Astrocyte of the spinal cord (primary cell): ENCODE data around the gene CRYGN.

Experiments
- DNase-seq: peaks from one replicate; pipeline ENCODE4 v3.0.0; 2011; ENCODE audit warnings: low read depth, low spot score
- H3K4me3 ChIP-seq: 2 replicates; pipeline ENCODE4 v1.5.1; 2011; ENCODE audit warnings: low read depth, mild to moderate bottlenecking, low read length, moderate library complexity
- in situ Hi-C: cut with HindIII; loops from 2 replicates; pipeline ENCODE4 v1.10.0; 2017; ENCODE audit warnings: low sequenced_read_pairs
- TF ChIP-seq, protein P1 (sequence below): IDR thresholded peaks from 2 replicates; pipeline ENCODE4 v1.5.1; 2012; ENCODE audit warnings: low read depth, mild to moderate bottlenecking, low read length, inconsistent platforms

Gene CRYGN

DNA sequence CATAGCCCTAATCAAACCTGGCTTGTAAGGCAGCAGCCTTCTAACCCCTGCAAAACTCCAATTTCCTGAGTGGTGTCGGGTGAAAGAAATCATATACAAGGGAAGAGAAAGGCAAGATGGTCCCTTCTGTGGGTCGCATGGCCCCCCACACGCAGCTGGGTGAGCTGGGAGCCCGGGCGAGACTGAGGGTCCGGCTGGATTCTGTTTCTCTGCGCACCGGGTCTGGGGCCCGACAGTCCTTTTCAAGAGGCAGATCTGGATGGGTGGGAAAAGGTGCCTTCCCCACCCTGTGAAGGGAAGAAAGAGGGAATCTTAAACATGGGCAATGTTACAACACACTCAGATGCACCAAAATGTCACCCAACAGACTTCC, 48.6 kb downstream of the CRYGN start:
- DNase-seq = no peak
- TF ChIP-seq, protein P1, sequence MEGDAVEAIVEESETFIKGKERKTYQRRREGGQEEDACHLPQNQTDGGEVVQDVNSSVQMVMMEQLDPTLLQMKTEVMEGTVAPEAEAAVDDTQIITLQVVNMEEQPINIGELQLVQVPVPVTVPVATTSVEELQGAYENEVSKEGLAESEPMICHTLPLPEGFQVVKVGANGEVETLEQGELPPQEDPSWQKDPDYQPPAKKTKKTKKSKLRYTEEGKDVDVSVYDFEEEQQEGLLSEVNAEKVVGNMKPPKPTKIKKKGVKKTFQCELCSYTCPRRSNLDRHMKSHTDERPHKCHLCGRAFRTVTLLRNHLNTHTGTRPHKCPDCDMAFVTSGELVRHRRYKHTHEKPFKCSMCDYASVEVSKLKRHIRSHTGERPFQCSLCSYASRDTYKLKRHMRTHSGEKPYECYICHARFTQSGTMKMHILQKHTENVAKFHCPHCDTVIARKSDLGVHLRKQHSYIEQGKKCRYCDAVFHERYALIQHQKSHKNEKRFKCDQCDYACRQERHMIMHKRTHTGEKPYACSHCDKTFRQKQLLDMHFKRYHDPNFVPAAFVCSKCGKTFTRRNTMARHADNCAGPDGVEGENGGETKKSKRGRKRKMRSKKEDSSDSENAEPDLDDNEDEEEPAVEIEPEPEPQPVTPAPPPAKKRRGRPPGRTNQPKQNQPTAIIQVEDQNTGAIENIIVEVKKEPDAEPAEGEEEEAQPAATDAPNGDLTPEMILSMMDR = no peak
- H3K4me3 ChIP-seq = no peak overlapping the region
- in situ Hi-C loops = no loop called here

- TF ChIP-seq, protein P1 = no peak
- in situ Hi-C loops = no loop called here
- no peak overlapping the region for H3K4me3 ChIP-seq
- no peak for DNase-seq
These were observed 49.2 kb downstream of the CRYGN start for GRCh38 chr7:151390598-151391357.

DNA sequence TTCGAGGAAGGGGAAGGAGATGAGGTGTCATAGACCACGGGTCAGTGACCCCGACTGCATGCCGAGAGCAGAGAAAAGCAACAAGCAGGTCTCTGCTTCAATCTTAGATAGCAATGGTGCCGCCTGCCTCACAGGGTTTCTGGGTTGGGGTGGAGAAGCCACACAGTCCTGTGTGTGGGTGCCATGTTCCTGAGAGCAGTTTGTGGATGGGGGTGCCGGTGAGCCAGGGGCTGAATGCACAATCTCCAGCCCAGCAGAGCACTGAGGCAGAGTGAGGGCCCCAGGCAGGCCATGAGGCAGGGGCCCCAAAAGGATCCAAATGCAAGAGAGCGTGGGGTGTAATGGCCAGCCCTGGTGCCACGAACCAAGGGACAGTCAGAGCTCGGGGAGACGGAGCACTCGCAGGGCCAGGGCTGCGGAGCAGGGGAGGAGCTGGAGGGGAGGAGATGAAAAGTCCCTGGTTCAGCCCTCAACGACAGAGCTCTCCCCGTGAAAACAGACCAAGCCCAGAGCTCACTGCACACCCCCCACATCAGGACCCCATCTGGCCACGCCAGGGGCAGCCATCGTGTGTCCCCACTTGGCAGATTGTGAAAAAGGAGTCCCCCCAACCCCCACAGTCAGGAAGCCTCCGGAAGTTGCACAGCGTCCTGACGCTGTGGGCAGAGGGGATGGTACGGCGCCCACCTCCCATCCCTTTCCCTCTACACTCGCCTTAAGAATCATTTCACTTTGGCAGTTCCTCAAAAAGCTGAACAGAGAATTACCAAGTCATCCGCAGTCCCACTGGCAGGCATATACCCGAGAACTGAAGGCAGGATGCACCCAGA, 50.0 kb downstream of the CRYGN start:
- H3K4me3 ChIP-seq = no peak overlapping the region
- TF ChIP-seq, protein P1 = no peak
- DNase-seq = no peak
- in situ Hi-C loops = no loop called here

DNA sequence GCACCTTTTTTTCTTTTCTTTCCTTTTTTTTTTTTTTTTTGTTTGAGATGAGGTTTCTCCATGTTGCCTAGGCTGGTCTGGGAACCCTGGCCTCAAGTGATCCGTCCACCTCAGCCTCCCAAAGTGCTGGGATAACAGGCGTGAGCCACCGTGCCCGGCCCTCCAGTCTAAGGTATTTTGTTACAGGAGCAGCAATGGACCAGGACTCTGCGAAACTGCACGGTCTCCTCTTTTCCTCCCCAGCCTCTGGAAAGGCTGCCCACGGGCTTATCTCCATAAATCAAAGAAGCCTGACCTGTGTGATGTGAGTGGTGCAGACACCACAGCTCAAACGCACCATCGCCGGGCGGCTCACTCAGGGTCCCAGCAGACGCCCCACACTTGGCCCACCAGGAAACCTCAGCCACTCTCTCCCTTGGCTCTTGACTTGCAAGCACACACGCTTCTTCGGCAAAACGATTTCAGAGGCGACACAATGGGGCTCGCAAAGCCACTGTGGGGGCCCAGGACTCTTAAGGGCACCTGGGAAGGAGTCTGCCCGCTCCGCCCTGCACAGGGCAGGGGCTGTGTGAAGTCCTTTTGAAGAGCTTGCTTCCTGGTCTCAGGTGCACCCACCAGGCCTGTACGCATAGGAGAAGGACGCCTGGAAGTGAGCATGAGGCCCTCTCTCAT, 50.7 kb downstream of the CRYGN start:
- TF ChIP-seq, protein P1 = no peak
- no peak overlapping the region for H3K4me3 ChIP-seq
- DNase-seq = no peak
- in situ Hi-C loops = no loop called here

DNA sequence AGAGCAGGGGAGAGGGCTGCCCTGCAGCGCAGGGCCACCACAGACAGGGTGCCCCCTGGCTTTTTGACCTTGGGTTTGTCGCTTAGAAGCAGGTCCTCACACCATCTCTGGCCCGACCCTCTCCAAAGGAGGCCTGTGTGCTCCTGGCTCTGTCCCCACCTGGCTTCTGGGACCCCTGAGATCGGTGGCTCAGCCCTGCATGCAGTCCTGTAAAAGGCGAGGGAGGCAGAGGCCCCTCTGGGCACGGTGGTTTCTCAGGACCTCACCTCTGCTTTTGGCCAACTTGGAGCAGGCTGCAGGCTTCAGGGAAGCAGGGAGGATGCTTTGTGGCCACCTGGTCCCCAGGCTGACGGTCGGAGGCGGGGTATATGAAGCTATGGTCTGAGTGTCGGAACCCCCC, 51.5 kb downstream of the CRYGN start:
- no peak overlapping the region for H3K4me3 ChIP-seq
- DNase-seq = no peak
- TF ChIP-seq, protein P1 = no peak
- in situ Hi-C loops = no loop called here

GRCh38 chr7:151388007-151388297, 52.0 kb downstream of the CRYGN start:
- no peak overlapping the region for H3K4me3 ChIP-seq
- in situ Hi-C loops = no loop called here
- DNase-seq = no peak
- TF ChIP-seq, protein P1 = no peak
